Panc1 (cell line): ENCODE measurements around the gene RNU6-8. TPM values are rescaled to one million over a fixed set of nuclear protein-coding genes. Genes with fewer than 3 reads are reported as not detected.

Source experiments
- ATAC-seq: fragments of 200-7000 bp; cut with Tn5 transposase; 2 replicates; pipeline ENCODE4 v1.9.1; 2020; ENCODE audit warnings: mild to moderate bottlenecking, moderate library complexity
- BruUV-seq: library from RNA; stranded (reverse); fragments of 400-500 nt; replicated peaks from 2 replicates; lab custom pipeline; 2021; lab: Mats Ljungman, UMichigan
- CTCF ChIA-PET: fragments of 300-600 bp; sonication (Branson Sonifier 250); formaldehyde crosslinking; loops from one replicate; lab custom pipeline; 2022; ENCODE audit warnings: antibody characterized with exemption; lab: Charles Lee
- POLR2A ChIA-PET: fragments of 300-600 bp; sonication (Branson Sonifier 250); formaldehyde crosslinking; loops from one replicate; lab custom pipeline; 2022; ENCODE audit warnings: antibody characterized with exemption; lab: Charles Lee
- DNase-seq: peaks from one replicate; pipeline ENCODE4 v3.0.0-alpha.2; 2010; ENCODE audit warnings: low read depth, low spot score
- H3K27ac ChIP-seq: 2 replicates; pipeline ENCODE4 v1.5.1; 2011; ENCODE audit warnings: mild to moderate bottlenecking, low read length, inconsistent platforms
- H3K27me3 ChIP-seq: fragments of 200-500 bp; sonication (Bioruptor generic); 2 replicates; pipeline ENCODE4 v1.6.0; 2014; ENCODE audit warnings: low read length, inconsistent platforms; ENCODE audit not compliant: control insufficient read depth, insufficient read depth
- H3K36me3 ChIP-seq: fragments of 200-500 bp; sonication (Bioruptor generic); 2 replicates; pipeline ENCODE4 v1.5.1; 2014; ENCODE audit warnings: inconsistent platforms, mild to moderate bottlenecking, low read length, moderate library complexity; ENCODE audit not compliant: control insufficient read depth, insufficient read depth
- H3K4me1 ChIP-seq: 2 replicates; pipeline ENCODE4 v1.5.1; 2011; ENCODE audit warnings: inconsistent platforms, mild to moderate bottlenecking, low read length, moderate library complexity; ENCODE audit not compliant: control insufficient read depth, insufficient read depth
- H3K4me3 ChIP-seq, 2 experiments: 2 replicates each; pipeline ENCODE4 v1.5.1; 2011 to 2012; ENCODE audit warnings: low read depth in 2 of 2, low read length in 2 of 2, mild to moderate bottlenecking in 2 of 2, inconsistent platforms in 1 of 2, moderate library complexity in 1 of 2
- H3K9me3 ChIP-seq: fragments of 200-500 bp; sonication (Bioruptor generic); 2 replicates; pipeline ENCODE4 v1.5.1; 2014; ENCODE audit warnings: low read depth, mild to moderate bottlenecking, inconsistent platforms, low read length, moderate library complexity; ENCODE audit not compliant: control insufficient read depth, insufficient read depth
- POLR2AphosphoS5 ChIP-seq: IDR thresholded peaks from 2 replicates; pipeline ENCODE4 v1.6.1; 2012; ENCODE audit warnings: mild to moderate bottlenecking, low read depth, low read length, moderate library complexity
- SIN3A ChIP-seq: IDR thresholded peaks from 2 replicates; pipeline ENCODE4 v1.6.1; 2012; ENCODE audit warnings: low read depth, mild to moderate bottlenecking, low read length, moderate library complexity, borderline replicate concordance; ENCODE audit not compliant: insufficient read depth
- TCF7L2 ChIP-seq: IDR thresholded peaks from 2 replicates; pipeline ENCODE4 v1.6.1; 2011; ENCODE audit warnings: mild to moderate bottlenecking, low read depth, low read length, inconsistent platforms
- in situ Hi-C: cut with HindIII; loops from 2 replicates; pipeline ENCODE4 v1.10.0; 2016; ENCODE audit warnings: low sequenced_read_pairs, low pct_unique_long_range_greater_than_20kb
- intact Hi-C: fragments of 100-400 bp; cut with micrococcal nuclease; formaldehyde crosslinking; loops from one replicate; pipeline ENCODE4 v1.10.0; 2022; ENCODE audit not compliant: unreplicated experiment
- total RNA-seq: library from RNA; stranded (reverse); gene quantifications from one replicate; pipeline ENCODE4 v1.2.1, GENCODE V29; 2021; ENCODE audit not compliant: unreplicated experiment
- TF ChIP-seq, protein P1 (sequence below): fragments of 450-650 bp; IDR thresholded peaks from 2 replicates; pipeline ENCODE4 v1.5.1; 2017; ENCODE audit warnings: mild to moderate bottlenecking
- TF ChIP-seq, protein P2 (sequence below), 2 experiments: IDR thresholded peaks; 2 replicates each; pipeline ENCODE4 v1.6.1; 2011 to 2012; ENCODE audit warnings: low read depth in 2 of 2, control low read depth in 1 of 2, low read length in 1 of 2, mild to moderate bottlenecking in 1 of 2, moderate library complexity in 1 of 2; ENCODE audit not compliant: insufficient read depth in 1 of 2

The RNU6-8 gene
- total RNA-seq, 1 experiment from 2014 or later = not detected

DNA sequence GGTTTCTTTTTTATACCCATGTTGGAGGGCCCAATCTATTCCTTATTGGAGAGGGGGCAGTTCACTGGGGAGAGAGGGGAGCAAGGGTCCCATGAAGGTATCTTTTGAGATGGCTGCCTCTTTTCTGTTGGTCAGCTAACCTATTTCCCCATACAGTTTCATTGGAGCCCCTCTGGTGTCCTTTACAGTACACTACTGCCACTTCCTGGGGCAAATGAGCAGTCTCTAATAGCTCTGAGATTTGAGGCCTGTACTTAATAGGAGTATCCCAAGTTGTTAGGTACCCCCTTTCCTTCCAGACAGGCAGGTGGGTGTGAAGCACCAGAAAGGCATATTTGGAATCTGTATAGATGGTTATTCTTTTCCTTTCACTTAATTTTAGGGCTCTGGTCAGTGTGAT, 41.3 kb upstream of the RNU6-8 start:
- H3K4me3 ChIP-seq = no peak overlapping the region
- ChIA-PET CTCF (no interaction called here), POLR2A (no interaction called here)
- TF ChIP-seq, protein P1, sequence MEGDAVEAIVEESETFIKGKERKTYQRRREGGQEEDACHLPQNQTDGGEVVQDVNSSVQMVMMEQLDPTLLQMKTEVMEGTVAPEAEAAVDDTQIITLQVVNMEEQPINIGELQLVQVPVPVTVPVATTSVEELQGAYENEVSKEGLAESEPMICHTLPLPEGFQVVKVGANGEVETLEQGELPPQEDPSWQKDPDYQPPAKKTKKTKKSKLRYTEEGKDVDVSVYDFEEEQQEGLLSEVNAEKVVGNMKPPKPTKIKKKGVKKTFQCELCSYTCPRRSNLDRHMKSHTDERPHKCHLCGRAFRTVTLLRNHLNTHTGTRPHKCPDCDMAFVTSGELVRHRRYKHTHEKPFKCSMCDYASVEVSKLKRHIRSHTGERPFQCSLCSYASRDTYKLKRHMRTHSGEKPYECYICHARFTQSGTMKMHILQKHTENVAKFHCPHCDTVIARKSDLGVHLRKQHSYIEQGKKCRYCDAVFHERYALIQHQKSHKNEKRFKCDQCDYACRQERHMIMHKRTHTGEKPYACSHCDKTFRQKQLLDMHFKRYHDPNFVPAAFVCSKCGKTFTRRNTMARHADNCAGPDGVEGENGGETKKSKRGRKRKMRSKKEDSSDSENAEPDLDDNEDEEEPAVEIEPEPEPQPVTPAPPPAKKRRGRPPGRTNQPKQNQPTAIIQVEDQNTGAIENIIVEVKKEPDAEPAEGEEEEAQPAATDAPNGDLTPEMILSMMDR = peak; percentile 3; the same call in 1 of the 2 replicates
- TF ChIP-seq, protein P2, sequence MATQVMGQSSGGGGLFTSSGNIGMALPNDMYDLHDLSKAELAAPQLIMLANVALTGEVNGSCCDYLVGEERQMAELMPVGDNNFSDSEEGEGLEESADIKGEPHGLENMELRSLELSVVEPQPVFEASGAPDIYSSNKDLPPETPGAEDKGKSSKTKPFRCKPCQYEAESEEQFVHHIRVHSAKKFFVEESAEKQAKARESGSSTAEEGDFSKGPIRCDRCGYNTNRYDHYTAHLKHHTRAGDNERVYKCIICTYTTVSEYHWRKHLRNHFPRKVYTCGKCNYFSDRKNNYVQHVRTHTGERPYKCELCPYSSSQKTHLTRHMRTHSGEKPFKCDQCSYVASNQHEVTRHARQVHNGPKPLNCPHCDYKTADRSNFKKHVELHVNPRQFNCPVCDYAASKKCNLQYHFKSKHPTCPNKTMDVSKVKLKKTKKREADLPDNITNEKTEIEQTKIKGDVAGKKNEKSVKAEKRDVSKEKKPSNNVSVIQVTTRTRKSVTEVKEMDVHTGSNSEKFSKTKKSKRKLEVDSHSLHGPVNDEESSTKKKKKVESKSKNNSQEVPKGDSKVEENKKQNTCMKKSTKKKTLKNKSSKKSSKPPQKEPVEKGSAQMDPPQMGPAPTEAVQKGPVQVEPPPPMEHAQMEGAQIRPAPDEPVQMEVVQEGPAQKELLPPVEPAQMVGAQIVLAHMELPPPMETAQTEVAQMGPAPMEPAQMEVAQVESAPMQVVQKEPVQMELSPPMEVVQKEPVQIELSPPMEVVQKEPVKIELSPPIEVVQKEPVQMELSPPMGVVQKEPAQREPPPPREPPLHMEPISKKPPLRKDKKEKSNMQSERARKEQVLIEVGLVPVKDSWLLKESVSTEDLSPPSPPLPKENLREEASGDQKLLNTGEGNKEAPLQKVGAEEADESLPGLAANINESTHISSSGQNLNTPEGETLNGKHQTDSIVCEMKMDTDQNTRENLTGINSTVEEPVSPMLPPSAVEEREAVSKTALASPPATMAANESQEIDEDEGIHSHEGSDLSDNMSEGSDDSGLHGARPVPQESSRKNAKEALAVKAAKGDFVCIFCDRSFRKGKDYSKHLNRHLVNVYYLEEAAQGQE (IDR thresholded peaks at IDR 0.05; ENCODE audit: insufficient read depth in 1 of 2, low read depth in 2 of 2, low read length in 1 of 2) = no peak
- H3K27ac ChIP-seq = no peak overlapping the region
- intact Hi-C loops = no loop called here
- H3K36me3 ChIP-seq = no peaks in the 10 kb centered on the region
- no peaks in the 10 kb centered on the region for H3K9me3 ChIP-seq
- in situ Hi-C loops = no loop called here
- DNase-seq = no peak
- H3K4me1 ChIP-seq = no peaks in the 10 kb centered on the region
- H3K27me3 ChIP-seq = no peaks in the 10 kb centered on the region
- no TSS peak for BruUV-seq
- ATAC-seq = no peak

DNA sequence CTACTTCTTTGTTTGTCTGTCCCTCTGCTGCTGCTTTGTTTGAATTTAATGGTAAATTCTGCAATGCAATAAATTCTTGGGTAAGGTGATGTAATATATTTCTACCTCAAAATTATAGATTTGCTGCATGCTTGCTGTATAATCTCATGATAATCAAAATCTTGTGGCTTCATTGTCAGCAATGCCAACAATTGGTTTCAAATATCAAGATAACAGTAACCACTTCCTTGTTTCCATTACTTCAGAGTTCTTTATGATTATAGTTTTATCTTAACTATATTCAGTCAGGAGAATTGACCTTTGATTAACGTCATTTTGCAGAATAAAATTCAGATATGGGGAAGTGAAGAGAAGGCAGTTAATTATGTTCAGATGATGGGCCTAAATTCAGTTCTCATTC, 30.2 kb upstream of the RNU6-8 start:
- no peak overlapping the region for H3K27ac ChIP-seq
- DNase-seq (no peak), ATAC-seq (no peak)
- CTCF ChIA-PET = no interaction called here
- in situ Hi-C loops = no loop called here
- BruUV-seq = no TSS peak
- no peak overlapping the region for H3K4me3 ChIP-seq
- POLR2A ChIA-PET = no interaction called here
- no peak for TF ChIP-seq POLR2AphosphoS5
- TF ChIP-seq, protein P2 (IDR thresholded peaks at IDR 0.05; ENCODE audit: insufficient read depth in 1 of 2, low read depth in 2 of 2, low read length in 1 of 2) = no peak
- no peak for TF ChIP-seq SIN3A
- TF ChIP-seq, protein P1 = no peak
- no peak for TF ChIP-seq TCF7L2
- H3K27me3 ChIP-seq = no peaks in the 10 kb centered on the region
- H3K9me3 ChIP-seq = no peaks in the 10 kb centered on the region
- no peaks in the 10 kb centered on the region for H3K4me1 ChIP-seq
- no peaks in the 10 kb centered on the region for H3K36me3 ChIP-seq
- intact Hi-C loops = no loop called here
